Measurements from ENCODE around the gene CREB1. TPM values are rescaled to one million over a fixed set of nuclear protein-coding genes. Genes with fewer than 3 reads are reported as not detected.

The CREB1 gene
- total RNA-seq, 6 experiments from 2014 or later: 10.1 to 22.6 (median 16.8) TPM

- Histone ChIP-seq H3K27me3 (no peaks in the 10 kb centered on the region), H3K4me3 (no peak overlapping the region), H3K4me1 (peaks cover 0 to 9% (median 4%) of the 10 kb centered on the region in 4 donors), H3K36me3 (no peaks in the 10 kb centered on the region), H3K27ac (no peak overlapping the region), H3K9me3 (no peaks in the 10 kb centered on the region)
- ATAC-seq (no peak), DNase-seq (no peak)
- TF ChIP-seq CTCF (IDR thresholded peaks at IDR 0.05) (no peak), POLR2A (IDR thresholded peaks at IDR 0.05) (no peak)
- intact Hi-C loops (cut with DNase I): no loop called here
These were observed 17.1 kb downstream of the CREB1 start for GRCh38 chr2:207546822-207547221.

- intact Hi-C loops (cut with DNase I): no loop called here
- H3K9me3 ChIP-seq: no peaks in the 10 kb centered on the region
- H3K4me1 ChIP-seq: peaks cover 0 to 9% (median 4%) of the 10 kb centered on the region in 4 donors
- no peak overlapping the region for H3K4me3 ChIP-seq
- DNase-seq: no peak
- H3K27me3 ChIP-seq: no peaks in the 10 kb centered on the region
- H3K27ac ChIP-seq: no peak overlapping the region
- no peak for ATAC-seq
- no peaks in the 10 kb centered on the region for H3K36me3 ChIP-seq
- WGBS (ENCODE audit: insufficient coverage, low coverage, low lambda C conversion rate, missing lambda C conversion rate): 47% methylated on average over 2 of the region's 2 CpGs
- TF ChIP-seq CTCF (IDR thresholded peaks at IDR 0.05) (no peak), POLR2A (IDR thresholded peaks at IDR 0.05) (no peak)
These were observed 19.4 kb downstream of the CREB1 start for GRCh38 chr2:207549145-207549544.

- no peak overlapping the region for H3K27ac ChIP-seq
- H3K36me3 ChIP-seq: peaks cover 0 to 16% (median 0%) of the 10 kb centered on the region in 4 donors
- no peaks in the 10 kb centered on the region for H3K9me3 ChIP-seq
- H3K4me1 ChIP-seq: peaks cover 0 to 8% (median 0%) of the 10 kb centered on the region in 4 donors
- no peak overlapping the region for H3K4me3 ChIP-seq
- H3K27me3 ChIP-seq: no peaks in the 10 kb centered on the region
- ATAC-seq (peak in 1 of 4 donors; percentile 18), DNase-seq (no peak)
- no peak for TF ChIP-seq POLR2A (IDR thresholded peaks at IDR 0.05)
- WGBS (ENCODE audit: insufficient coverage, low coverage, low lambda C conversion rate, missing lambda C conversion rate): 89% methylated on average over 1 of the region's 1 CpG
- intact Hi-C loops (cut with DNase I): no loop called here
These were observed 28.3 kb downstream of the CREB1 start for GRCh38 chr2:207558079-207558491.

GRCh38 chr2:207561386-207562080 is 31.8 kb downstream of the CREB1 start:
- Histone ChIP-seq H3K4me3 (no peak overlapping the region), H3K9me3 (no peaks in the 10 kb centered on the region), H3K27me3 (no peaks in the 10 kb centered on the region), H3K36me3 (peaks cover 0 to 16% (median 0%) of the 10 kb centered on the region in 4 donors), H3K4me1 (peaks cover 0 to 6% (median 0%) of the 10 kb centered on the region in 4 donors), H3K27ac (no peak overlapping the region)
- WGBS (ENCODE audit: insufficient coverage, low coverage, low lambda C conversion rate, missing lambda C conversion rate): 75% methylated on average over 6 of the region's 6 CpGs
- intact Hi-C loops (cut with DNase I): no loop called here
- TF ChIP-seq POLR2A (IDR thresholded peaks at IDR 0.05) (no peak), CTCF (IDR thresholded peaks at IDR 0.05) (no peak)
- no peak for DNase-seq
- peak; percentile 17 to 59 (median 36) for ATAC-seq

- TF ChIP-seq POLR2A (IDR thresholded peaks at IDR 0.05) (no peak), CTCF (IDR thresholded peaks at IDR 0.05) (no peak)
- ATAC-seq: no peak
- 77% methylated on average over 7 of the region's 7 CpGs for WGBS (ENCODE audit: insufficient coverage, low coverage, low lambda C conversion rate, missing lambda C conversion rate)
These were observed 36.2 kb downstream of the CREB1 start for GRCh38 chr2:207565736-207566500.

More at GRCh38 chr2:207565736-207566500, 36.2 kb downstream of the CREB1 start:
- no peak for DNase-seq
- Histone ChIP-seq H3K36me3 (peaks cover 0 to 10% (median 2%) of the 10 kb centered on the region in 4 donors), H3K27me3 (no peaks in the 10 kb centered on the region), H3K4me3 (no peak overlapping the region), H3K9me3 (no peaks in the 10 kb centered on the region), H3K27ac (no peak overlapping the region), H3K4me1 (no peaks in the 10 kb centered on the region)
- intact Hi-C loops (cut with DNase I): no loop called here
